Measurements from ENCODE around the gene GPR160. TPM values are rescaled to one million over a fixed set of nuclear protein-coding genes. Genes with fewer than 3 reads are reported as not detected.

Gene GPR160
- total RNA-seq, 2 experiments from 2014 or later: 90.5 to 117 TPM

DNA sequence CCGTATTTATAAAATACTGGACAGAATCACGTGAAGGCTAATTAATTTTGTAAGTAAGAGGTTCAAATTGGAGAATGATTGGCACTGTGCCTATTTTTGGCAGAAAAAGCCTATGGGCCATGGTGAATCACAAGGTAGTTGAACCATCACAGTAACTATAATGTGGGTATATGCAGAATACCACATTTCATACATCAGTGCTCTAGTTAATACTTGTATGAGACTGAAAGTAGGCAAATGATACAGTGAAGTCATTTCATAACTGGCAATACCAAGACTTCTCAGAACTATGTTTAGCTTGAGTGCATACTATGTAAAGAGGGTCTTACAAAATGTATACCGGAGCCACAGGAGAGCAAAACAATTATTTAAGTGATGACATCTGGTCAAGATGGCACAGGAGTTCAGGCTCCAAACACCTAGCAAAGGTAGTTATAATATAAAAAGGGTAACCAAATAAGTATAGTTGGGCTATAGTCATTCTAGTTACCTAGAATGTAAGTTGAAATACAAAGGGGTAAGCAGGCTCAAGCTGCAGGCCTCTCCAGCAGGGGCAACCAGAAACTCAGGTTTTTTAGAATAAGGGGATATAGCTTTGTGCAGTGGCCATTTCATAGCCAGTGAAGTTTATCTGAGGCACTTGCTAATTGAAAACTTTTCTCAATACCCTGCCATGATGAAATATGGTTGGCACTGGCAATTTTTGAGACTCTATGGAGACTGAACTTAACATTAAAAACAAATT is 19.1 kb downstream of the GPR160 start:
- Histone ChIP-seq H4K20me1 (ENCODE audit: insufficient read depth, low read length) (no peaks in the 10 kb centered on the region), H3K36me3 (ENCODE audit: insufficient read depth, low read length) (peaks cover 24% of the 10 kb centered on the region), H3K9me3 (ENCODE audit: low read length) (peaks cover 10% of the 10 kb centered on the region; the same call in 1 of the 2 replicates), H3K4me2 (ENCODE audit: low read length) (peak overlapping the region; percentile 94), H3K79me2 (ENCODE audit: insufficient read depth, low read depth, low read length) (peaks cover 90% of the 10 kb centered on the region), H3K4me1 (ENCODE audit: insufficient read depth, low read length, poor library complexity, severe bottlenecking) (peaks cover 72% of the 10 kb centered on the region), H2AFZ (ENCODE audit: low read length) (no peak overlapping the region), H3K27ac (ENCODE audit: low read depth, low read length, poor library complexity, severe bottlenecking) (peak overlapping the region; percentile 98), H3K4me3 (ENCODE audit: low read depth, low read length, poor library complexity, severe bottlenecking) (peak overlapping the region; percentile 66), H3K9me2 (ENCODE audit: insufficient read depth, low read length) (no peaks in the 10 kb centered on the region)
- intact Hi-C loops (cut with micrococcal nuclease; ENCODE audit: unreplicated experiment): loop anchor here (1.0 to 2.0 kb wide), 2 partner anchors 72 to 301 kb away; no protein-coding TSS in a partner anchor
- no TSS peak for BruUV-seq (replicated peaks)
- POLR2A ChIA-PET: interaction anchor here (0.5 to 8.3 kb wide), 36 partner anchors 12 to 319 kb away, joined by 3 to 143 read pairs (median 4); partner anchors contain the start of genes GPR160, MYNN and SEC62
- no peak for TF ChIP-seq EZH2phosphoT487 (IDR thresholded peaks at IDR 0.05; ENCODE audit: borderline replicate concordance, low read depth, low read length)
- TF ChIP-seq, protein P1, sequence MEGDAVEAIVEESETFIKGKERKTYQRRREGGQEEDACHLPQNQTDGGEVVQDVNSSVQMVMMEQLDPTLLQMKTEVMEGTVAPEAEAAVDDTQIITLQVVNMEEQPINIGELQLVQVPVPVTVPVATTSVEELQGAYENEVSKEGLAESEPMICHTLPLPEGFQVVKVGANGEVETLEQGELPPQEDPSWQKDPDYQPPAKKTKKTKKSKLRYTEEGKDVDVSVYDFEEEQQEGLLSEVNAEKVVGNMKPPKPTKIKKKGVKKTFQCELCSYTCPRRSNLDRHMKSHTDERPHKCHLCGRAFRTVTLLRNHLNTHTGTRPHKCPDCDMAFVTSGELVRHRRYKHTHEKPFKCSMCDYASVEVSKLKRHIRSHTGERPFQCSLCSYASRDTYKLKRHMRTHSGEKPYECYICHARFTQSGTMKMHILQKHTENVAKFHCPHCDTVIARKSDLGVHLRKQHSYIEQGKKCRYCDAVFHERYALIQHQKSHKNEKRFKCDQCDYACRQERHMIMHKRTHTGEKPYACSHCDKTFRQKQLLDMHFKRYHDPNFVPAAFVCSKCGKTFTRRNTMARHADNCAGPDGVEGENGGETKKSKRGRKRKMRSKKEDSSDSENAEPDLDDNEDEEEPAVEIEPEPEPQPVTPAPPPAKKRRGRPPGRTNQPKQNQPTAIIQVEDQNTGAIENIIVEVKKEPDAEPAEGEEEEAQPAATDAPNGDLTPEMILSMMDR (conservative IDR thresholded peaks at IDR 0.05; ENCODE audit: low read length): 0 out of 2 replicates have a peak, but pooled peaks have one; percentile 28
- DNase-seq (ENCODE audit: low spot score): peak; percentile 88
- CTCF ChIA-PET (ENCODE audit: unreplicated experiment): interaction anchor here (0.9 to 1.9 kb wide), 6 partner anchors 9 to 116 kb away, joined by 3 to 6 read pairs (median 4); no protein-coding TSS in a partner anchor

DNA sequence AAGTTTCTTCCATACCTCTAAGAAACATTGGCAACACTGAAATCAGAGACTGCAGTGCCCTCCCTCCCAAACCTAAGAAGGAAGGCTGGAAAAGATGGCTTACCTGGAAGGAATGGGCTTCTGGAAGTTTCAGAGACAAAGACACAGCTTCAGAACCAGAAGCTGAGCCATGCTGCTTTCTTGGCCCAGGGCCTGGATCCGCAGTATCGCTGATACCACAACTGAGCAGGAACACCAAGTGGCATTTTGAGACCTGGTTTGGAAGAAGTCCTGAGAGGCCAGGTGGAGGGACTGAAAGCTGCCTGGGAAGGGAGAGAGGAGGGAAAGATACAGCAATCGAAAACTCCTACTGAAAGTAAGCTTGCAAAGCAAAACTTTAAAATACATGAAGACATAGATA is 19.8 kb downstream of the GPR160 start:
- H3K9me2 ChIP-seq (ENCODE audit: insufficient read depth, low read length): no peaks in the 10 kb centered on the region
- TSS peak; percentile 79 for BruUV-seq (replicated peaks)
- POLR2A ChIA-PET: interaction anchor here (0.5 to 8.3 kb wide), 34 partner anchors 11 to 306 kb away, joined by 3 to 143 read pairs (median 4); partner anchors contain the start of genes GPR160, MYNN, PHC3 and SEC62
- peaks cover 4% of the 10 kb centered on the region; the same call in 1 of the 2 replicates for H3K9me3 ChIP-seq (ENCODE audit: low read length)
- TF ChIP-seq, protein P1 (conservative IDR thresholded peaks at IDR 0.05; ENCODE audit: low read length): no peak
- no peak for TF ChIP-seq EZH2phosphoT487 (IDR thresholded peaks at IDR 0.05; ENCODE audit: borderline replicate concordance, low read depth, low read length)
- no peak overlapping the region; the same call in 1 of the 2 replicates for H2AFZ ChIP-seq (ENCODE audit: low read length)
- intact Hi-C loops (cut with micrococcal nuclease; ENCODE audit: unreplicated experiment): loop anchor here (1.0 to 2.0 kb wide), 2 partner anchors 71 to 301 kb away; no protein-coding TSS in a partner anchor
- H3K4me1 ChIP-seq (ENCODE audit: insufficient read depth, low read length, poor library complexity, severe bottlenecking): peaks cover 76% of the 10 kb centered on the region
- CTCF ChIA-PET (ENCODE audit: unreplicated experiment): interaction anchor here (0.9 to 1.9 kb wide), 6 partner anchors 9 to 115 kb away, joined by 3 to 6 read pairs (median 4); no protein-coding TSS in a partner anchor
- peaks cover 24% of the 10 kb centered on the region for H3K36me3 ChIP-seq (ENCODE audit: insufficient read depth, low read length)
- H3K79me2 ChIP-seq (ENCODE audit: insufficient read depth, low read depth, low read length): peaks cover 86% of the 10 kb centered on the region
- peak overlapping the region; percentile 66 for H3K4me3 ChIP-seq (ENCODE audit: low read depth, low read length, poor library complexity, severe bottlenecking)
- H3K27ac ChIP-seq (ENCODE audit: low read depth, low read length, poor library complexity, severe bottlenecking): peak overlapping the region; percentile 98
- no peak for DNase-seq (ENCODE audit: low spot score)
- H3K4me2 ChIP-seq (ENCODE audit: low read length): peak overlapping the region; percentile 94
- H4K20me1 ChIP-seq (ENCODE audit: insufficient read depth, low read length): no peaks in the 10 kb centered on the region
